ENCODE results near the gene ZNF22. TPM values are rescaled to one million over a fixed set of nuclear protein-coding genes. Genes with fewer than 3 reads are reported as not detected.

The ZNF22 gene
- total RNA-seq, 1 experiment from 2014 or later: 60.8 TPM

GRCh38 chr10:44983066-44983894 is 17.4 kb upstream of the ZNF22 start:
- no peak overlapping the region for H3K27ac Mint-ChIP-seq (ENCODE audit: unreplicated experiment)
- intact Hi-C loops (cut with micrococcal nuclease; ENCODE audit: unreplicated experiment): no loop called here

GRCh38 chr10:44983895-44984278 is 16.8 kb upstream of the ZNF22 start:
- Mint-ChIP-seq H3K36me3 (ENCODE audit: insufficient read depth, unreplicated experiment) (peaks cover 12% of the 10 kb centered on the region), H3K4me3 (ENCODE audit: unreplicated experiment) (no peak overlapping the region), H3K27ac (ENCODE audit: unreplicated experiment) (no peak overlapping the region), H3K4me1 (ENCODE audit: low read depth, unreplicated experiment) (peaks cover 31% of the 10 kb centered on the region), H3K9me3 (ENCODE audit: unreplicated experiment) (no peaks in the 10 kb centered on the region), H3K27me3 (ENCODE audit: insufficient read depth, unreplicated experiment) (no peaks in the 10 kb centered on the region)
- H3K9me3 ChIP-seq: no peaks in the 10 kb centered on the region
- no peak overlapping the region for H3K4me3 ChIP-seq (ENCODE audit: low read depth, low read length)
- no peak for TF ChIP-seq CTCF (IDR thresholded peaks at IDR 0.05; ENCODE audit: insufficient read depth in 1 of 2, low read depth in 1 of 2, low read length in 1 of 2, severe bottlenecking in 1 of 2, unreplicated experiment in 1 of 2)
- DNase-seq: no peak
- 0 out of 2 replicates have a peak, but pooled peaks cover 1% of the 10 kb centered on the region for H3K36me3 ChIP-seq (ENCODE audit: control insufficient read depth, insufficient read depth, low read length)
- ChIA-PET CTCF (no interaction called here), POLR2A (no interaction called here)
- BruUV-seq (replicated peaks): no TSS peak
- intact Hi-C loops (cut with micrococcal nuclease; ENCODE audit: unreplicated experiment): no loop called here
- H3K27me3 ChIP-seq (replicated peaks; ENCODE audit: control insufficient read depth, insufficient read depth, low read length): no peaks in the 10 kb centered on the region
- H3K4me1 ChIP-seq: peaks cover 38% of the 10 kb centered on the region

More at GRCh38 chr10:44983066-44983894, 17.4 kb upstream of the ZNF22 start:
- no peaks in the 10 kb centered on the region for H3K9me3 ChIP-seq
- Mint-ChIP-seq H3K27me3 (ENCODE audit: insufficient read depth, unreplicated experiment) (no peaks in the 10 kb centered on the region), H3K4me1 (ENCODE audit: low read depth, unreplicated experiment) (peaks cover 31% of the 10 kb centered on the region), H3K36me3 (ENCODE audit: insufficient read depth, unreplicated experiment) (peaks cover 19% of the 10 kb centered on the region), H3K4me3 (ENCODE audit: unreplicated experiment) (no peak overlapping the region), H3K9me3 (ENCODE audit: unreplicated experiment) (no peaks in the 10 kb centered on the region)
- ChIA-PET CTCF (no interaction called here), POLR2A (no interaction called here)
- DNase-seq: peak in 1 of 2 experiments; percentile 27
- no peak for TF ChIP-seq CTCF (IDR thresholded peaks at IDR 0.05; ENCODE audit: insufficient read depth in 1 of 2, low read depth in 1 of 2, low read length in 1 of 2, severe bottlenecking in 1 of 2, unreplicated experiment in 1 of 2)
- no TSS peak for BruUV-seq (replicated peaks)
- 0 out of 2 replicates have a peak, but pooled peaks cover 1% of the 10 kb centered on the region for H3K36me3 ChIP-seq (ENCODE audit: control insufficient read depth, insufficient read depth, low read length)
- no peaks in the 10 kb centered on the region for H3K27me3 ChIP-seq (replicated peaks; ENCODE audit: control insufficient read depth, insufficient read depth, low read length)
- no peak overlapping the region for H3K4me3 ChIP-seq (ENCODE audit: low read depth, low read length)
- peaks cover 44% of the 10 kb centered on the region for H3K4me1 ChIP-seq

GRCh38 chr10:44984671-44985101 is 16.0 kb upstream of the ZNF22 start:
- ChIA-PET CTCF (no interaction called here), POLR2A (no interaction called here)
- no peak for TF ChIP-seq CTCF (IDR thresholded peaks at IDR 0.05; ENCODE audit: insufficient read depth in 1 of 2, low read depth in 1 of 2, low read length in 1 of 2, severe bottlenecking in 1 of 2, unreplicated experiment in 1 of 2)
- no TSS peak for BruUV-seq (replicated peaks)
- Mint-ChIP-seq H3K36me3 (ENCODE audit: insufficient read depth, unreplicated experiment) (peaks cover 5% of the 10 kb centered on the region), H3K9me3 (ENCODE audit: unreplicated experiment) (no peaks in the 10 kb centered on the region), H3K27me3 (ENCODE audit: insufficient read depth, unreplicated experiment) (no peaks in the 10 kb centered on the region), H3K4me3 (ENCODE audit: unreplicated experiment) (no peak overlapping the region), H3K4me1 (ENCODE audit: low read depth, unreplicated experiment) (peaks cover 31% of the 10 kb centered on the region), H3K27ac (ENCODE audit: unreplicated experiment) (no peak overlapping the region)
- H3K4me1 ChIP-seq: peaks cover 34% of the 10 kb centered on the region
- H3K36me3 ChIP-seq (ENCODE audit: control insufficient read depth, insufficient read depth, low read length): 0 out of 2 replicates have a peak, but pooled peaks cover 1% of the 10 kb centered on the region
- H3K27me3 ChIP-seq (replicated peaks; ENCODE audit: control insufficient read depth, insufficient read depth, low read length): no peaks in the 10 kb centered on the region
- intact Hi-C loops (cut with micrococcal nuclease; ENCODE audit: unreplicated experiment): no loop called here
- H3K4me3 ChIP-seq (ENCODE audit: low read depth, low read length): no peak overlapping the region
- H3K9me3 ChIP-seq: no peaks in the 10 kb centered on the region
- no peak for DNase-seq
